ENCODE results near the gene OR10H3. TPM values are rescaled to one million over a fixed set of nuclear protein-coding genes. Genes with fewer than 3 reads are reported as not detected.
"Not testable (repeated sequence)": the region's sequence is repeated elsewhere in the genome, so short reads cannot be mapped to it uniquely, and the experiment has no call there.

The OR10H3 gene
- total and polyA plus RNA-seq, 9 donors, result not detected

DNA sequence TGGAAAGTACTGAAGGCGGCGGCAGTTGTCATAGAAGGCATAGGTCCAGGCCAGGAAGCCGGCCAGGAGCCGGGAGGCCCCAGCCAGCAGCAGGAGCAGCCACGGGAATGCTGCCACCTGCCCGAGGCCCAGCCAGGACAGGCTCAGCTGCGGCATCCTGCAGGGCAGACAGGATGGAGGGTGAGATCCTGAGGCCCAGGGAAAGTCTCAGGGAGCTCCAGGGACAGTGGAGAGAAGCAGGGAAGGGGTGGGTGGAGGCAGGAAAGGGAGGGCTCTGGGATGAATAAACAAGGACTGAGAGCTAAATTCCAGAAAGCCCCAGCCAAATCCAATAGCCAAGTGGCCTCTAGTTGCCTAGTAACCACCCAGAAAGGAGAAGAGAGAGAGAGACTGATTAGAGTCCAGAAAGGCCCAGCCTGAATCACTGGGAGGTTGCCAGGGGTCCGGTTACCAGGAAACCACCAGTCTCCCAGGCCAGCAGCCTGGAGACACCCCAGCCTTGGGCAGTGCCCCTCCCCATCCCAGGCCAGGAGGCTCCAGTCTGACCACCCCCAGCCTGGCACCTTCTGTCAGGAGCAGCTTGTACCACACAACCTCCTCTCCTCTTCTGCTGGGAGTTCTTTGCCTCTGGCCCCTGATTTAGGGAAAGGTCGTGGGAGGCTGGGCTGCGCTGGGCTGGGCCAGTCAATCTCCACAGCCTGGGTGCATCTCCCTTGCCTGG is 42.1 kb downstream of the OR10H3 start:
- intact Hi-C loops (cut with DNase I), result no loop called here
- Histone ChIP-seq H3K4me1 (ENCODE audit: insufficient read depth) (peaks cover 12% of the 10 kb centered on the region), H3K9me3 (no peaks in the 10 kb centered on the region), H3K27ac (peak overlapping the region in 1 of 2 donors; percentile 80), H3K27me3 (no peaks in the 10 kb centered on the region), H3K36me3 (no peaks in the 10 kb centered on the region), H3K4me3 (peak overlapping the region; percentile 25)
- DNase-seq, result peak; percentile 84 to 92 (median 89)
- 1 to 6% (median 3%) methylated on average over 10 of the region's 10 CpGs for WGBS, 3 donors
- TF ChIP-seq, protein P1, sequence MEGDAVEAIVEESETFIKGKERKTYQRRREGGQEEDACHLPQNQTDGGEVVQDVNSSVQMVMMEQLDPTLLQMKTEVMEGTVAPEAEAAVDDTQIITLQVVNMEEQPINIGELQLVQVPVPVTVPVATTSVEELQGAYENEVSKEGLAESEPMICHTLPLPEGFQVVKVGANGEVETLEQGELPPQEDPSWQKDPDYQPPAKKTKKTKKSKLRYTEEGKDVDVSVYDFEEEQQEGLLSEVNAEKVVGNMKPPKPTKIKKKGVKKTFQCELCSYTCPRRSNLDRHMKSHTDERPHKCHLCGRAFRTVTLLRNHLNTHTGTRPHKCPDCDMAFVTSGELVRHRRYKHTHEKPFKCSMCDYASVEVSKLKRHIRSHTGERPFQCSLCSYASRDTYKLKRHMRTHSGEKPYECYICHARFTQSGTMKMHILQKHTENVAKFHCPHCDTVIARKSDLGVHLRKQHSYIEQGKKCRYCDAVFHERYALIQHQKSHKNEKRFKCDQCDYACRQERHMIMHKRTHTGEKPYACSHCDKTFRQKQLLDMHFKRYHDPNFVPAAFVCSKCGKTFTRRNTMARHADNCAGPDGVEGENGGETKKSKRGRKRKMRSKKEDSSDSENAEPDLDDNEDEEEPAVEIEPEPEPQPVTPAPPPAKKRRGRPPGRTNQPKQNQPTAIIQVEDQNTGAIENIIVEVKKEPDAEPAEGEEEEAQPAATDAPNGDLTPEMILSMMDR (IDR thresholded peaks at IDR 0.05), result no peak
- TF ChIP-seq POLR2A (IDR thresholded peaks at IDR 0.05), result no peak

DNA sequence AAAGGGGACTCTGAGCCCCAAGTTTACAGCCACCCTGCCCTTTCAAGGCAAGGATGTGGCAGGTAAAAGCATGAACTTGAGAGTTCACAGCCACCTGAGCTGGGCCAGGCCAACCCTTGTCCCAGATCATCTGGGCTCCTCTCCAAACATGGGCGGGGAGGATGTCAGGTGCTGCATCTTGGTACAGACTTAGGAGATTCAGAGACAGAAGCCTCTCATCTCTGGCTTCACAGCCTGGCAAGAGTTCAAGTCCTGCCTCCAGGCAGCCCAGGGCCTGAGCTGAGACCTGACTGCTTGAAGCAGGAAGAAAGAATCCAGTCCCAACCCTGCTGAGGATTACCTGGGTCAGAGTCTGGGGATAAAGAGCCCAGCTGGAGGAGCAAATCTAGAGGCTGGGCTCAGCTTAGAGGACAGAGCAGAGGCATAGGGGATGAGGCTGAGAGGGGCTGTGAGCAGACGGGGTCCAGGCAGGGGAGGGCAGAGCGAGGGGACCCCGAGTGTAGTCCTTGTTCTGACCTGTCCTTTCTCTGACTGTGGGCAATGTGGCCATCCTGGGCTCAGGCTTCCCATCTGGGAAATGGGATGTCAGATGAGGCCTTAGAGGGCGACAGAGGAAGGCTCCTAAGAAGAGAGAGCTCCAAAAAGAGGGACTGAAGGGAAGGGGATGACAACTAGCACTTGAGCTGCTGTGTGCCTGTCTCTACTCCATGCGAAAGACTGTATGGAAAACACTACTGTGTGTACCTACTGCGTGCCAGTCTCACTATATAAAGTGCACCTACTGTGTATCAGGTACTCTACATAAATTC is 43.0 kb downstream of the OR10H3 start:
- DNase-seq, result peak; percentile 21 to 44 (median 33)
- Histone ChIP-seq H3K9me3 (no peaks in the 10 kb centered on the region), H3K36me3 (no peaks in the 10 kb centered on the region), H3K27ac (peak overlapping the region in 1 of 2 donors; percentile 80), H3K4me1 (ENCODE audit: insufficient read depth) (peaks cover 12% of the 10 kb centered on the region), H3K27me3 (no peaks in the 10 kb centered on the region), H3K4me3 (no peak overlapping the region)
- intact Hi-C loops (cut with DNase I), result no loop called here
- no peak for TF ChIP-seq EP300 (IDR thresholded peaks at IDR 0.05)
- TF ChIP-seq POLR2A (IDR thresholded peaks at IDR 0.05), result no peak
- TF ChIP-seq, protein P1 (IDR thresholded peaks at IDR 0.05), result no peak
- 80 to 85% (median 81%) methylated on average over 7 of the region's 7 CpGs for WGBS, 3 donors

DNA sequence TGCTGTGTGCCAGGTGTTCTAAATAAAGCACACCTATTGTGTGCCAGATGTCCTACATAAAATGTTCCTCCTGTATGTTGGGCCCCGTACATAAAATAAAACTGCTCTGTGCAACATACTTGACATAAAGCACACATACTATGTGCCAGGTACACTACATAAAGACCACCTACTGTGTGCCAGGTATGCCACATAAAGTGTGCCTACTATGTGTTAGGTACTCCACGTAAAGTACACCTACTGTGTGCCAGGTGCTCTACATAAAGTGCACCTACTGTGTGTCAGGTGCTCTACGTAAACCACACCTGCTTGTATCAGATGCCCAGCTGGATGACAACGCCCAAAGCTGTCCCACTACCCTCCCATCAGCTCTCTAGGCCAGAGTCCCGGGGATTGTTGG is 43.9 kb downstream of the OR10H3 start:
- DNase-seq, result no peak
- Histone ChIP-seq H3K36me3 (no peaks in the 10 kb centered on the region), H3K9me3 (no peaks in the 10 kb centered on the region), H3K27ac (no peak overlapping the region), H3K4me1 (ENCODE audit: insufficient read depth) (peaks cover 12% of the 10 kb centered on the region), H3K4me3 (no peak overlapping the region), H3K27me3 (no peaks in the 10 kb centered on the region)
- WGBS, 3 donors, result 77 to 82% (median 82%) methylated on average over 5 of the region's 5 CpGs
- intact Hi-C loops (cut with DNase I), result no loop called here
- TF ChIP-seq POLR2A (IDR thresholded peaks at IDR 0.05) (no peak), EP300 (IDR thresholded peaks at IDR 0.05) (no peak)
- TF ChIP-seq, protein P1 (IDR thresholded peaks at IDR 0.05), result no peak

DNA sequence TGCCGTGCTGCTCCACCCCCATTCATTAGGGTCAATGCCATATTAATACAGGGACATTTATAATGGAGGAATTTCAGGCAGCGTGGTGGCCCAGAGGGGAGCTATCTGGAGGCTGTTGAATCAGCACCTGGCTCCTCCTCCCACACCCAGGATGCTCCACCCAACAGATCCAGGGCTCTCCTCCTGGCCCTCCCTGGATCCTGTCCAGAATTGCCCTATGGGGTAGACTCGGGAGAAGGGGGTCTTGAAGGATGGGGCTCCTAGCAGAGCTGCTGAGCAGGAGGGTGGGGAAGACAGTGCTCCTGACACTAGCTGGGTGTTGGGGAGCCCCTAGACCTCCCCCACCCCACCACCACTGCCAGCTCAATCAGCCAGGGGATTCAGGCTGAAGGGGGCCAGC is 44.4 kb downstream of the OR10H3 start:
- H3K27me3 ChIP-seq, result no peaks in the 10 kb centered on the region
- H3K36me3 ChIP-seq, result no peaks in the 10 kb centered on the region
- no peak overlapping the region for H3K27ac ChIP-seq
- H3K4me3 ChIP-seq, result no peak overlapping the region
- 50 to 71% (median 66%) methylated on average over 3 of the region's 3 CpGs for WGBS, 3 donors
- no peaks in the 10 kb centered on the region for H3K9me3 ChIP-seq
- DNase-seq, result no peak
- intact Hi-C loops (cut with DNase I), result no loop called here
- H3K4me1 ChIP-seq (ENCODE audit: insufficient read depth), result peaks cover 12% of the 10 kb centered on the region
- TF ChIP-seq EP300 (IDR thresholded peaks at IDR 0.05) (no peak), POLR2A (IDR thresholded peaks at IDR 0.05) (no peak)
- TF ChIP-seq, protein P1 (IDR thresholded peaks at IDR 0.05), result no peak

DNA sequence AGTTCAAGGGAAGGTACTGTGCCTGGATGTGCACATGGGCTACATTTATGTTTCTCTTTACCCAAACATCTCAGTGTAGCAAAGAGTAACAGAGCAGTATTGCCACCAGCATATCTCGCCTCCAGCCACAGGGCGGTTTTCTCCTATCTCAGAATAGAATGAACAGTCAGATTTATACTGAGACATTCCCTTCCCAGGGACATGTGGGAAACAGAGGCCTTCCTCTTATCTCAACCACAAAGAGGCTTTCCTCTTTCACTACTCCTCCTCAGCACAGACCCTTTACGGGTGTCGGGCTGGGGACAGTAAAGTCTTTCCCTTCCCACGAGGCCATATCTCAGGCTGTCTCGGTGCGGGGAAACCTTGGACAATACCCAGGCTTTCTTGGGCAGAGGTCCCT is 45.1 kb downstream of the OR10H3 start:
- H3K36me3 ChIP-seq; intact Hi-C loops (cut with DNase I); H3K27me3 ChIP-seq; H3K4me3 ChIP-seq; H3K9me3 ChIP-seq; H3K27ac ChIP-seq; DNase-seq: not testable (repeated sequence)
- WGBS, 3 donors, result 11 to 29% (median 21%) methylated on average over 7 of the region's 7 CpGs
- peaks cover 12% of the 10 kb centered on the region for H3K4me1 ChIP-seq (ENCODE audit: insufficient read depth)

Measured in ovary (tissue), 9 donors.